VCaP (cell line): ENCODE measurements around the gene GRPEL2.

Experiments used
- H3K27ac ChIP-seq: fragments of 450-650 bp; 2 replicates; pipeline ENCODE4 v1.5.1; 2017
- TF ChIP-seq, protein P1 (sequence below): fragments of 450-650 bp; conservative IDR thresholded peaks from 2 replicates; pipeline ENCODE4 v1.5.1; 2017; ENCODE audit warnings: mild to moderate bottlenecking, moderate library complexity

The GRPEL2 gene

DNA sequence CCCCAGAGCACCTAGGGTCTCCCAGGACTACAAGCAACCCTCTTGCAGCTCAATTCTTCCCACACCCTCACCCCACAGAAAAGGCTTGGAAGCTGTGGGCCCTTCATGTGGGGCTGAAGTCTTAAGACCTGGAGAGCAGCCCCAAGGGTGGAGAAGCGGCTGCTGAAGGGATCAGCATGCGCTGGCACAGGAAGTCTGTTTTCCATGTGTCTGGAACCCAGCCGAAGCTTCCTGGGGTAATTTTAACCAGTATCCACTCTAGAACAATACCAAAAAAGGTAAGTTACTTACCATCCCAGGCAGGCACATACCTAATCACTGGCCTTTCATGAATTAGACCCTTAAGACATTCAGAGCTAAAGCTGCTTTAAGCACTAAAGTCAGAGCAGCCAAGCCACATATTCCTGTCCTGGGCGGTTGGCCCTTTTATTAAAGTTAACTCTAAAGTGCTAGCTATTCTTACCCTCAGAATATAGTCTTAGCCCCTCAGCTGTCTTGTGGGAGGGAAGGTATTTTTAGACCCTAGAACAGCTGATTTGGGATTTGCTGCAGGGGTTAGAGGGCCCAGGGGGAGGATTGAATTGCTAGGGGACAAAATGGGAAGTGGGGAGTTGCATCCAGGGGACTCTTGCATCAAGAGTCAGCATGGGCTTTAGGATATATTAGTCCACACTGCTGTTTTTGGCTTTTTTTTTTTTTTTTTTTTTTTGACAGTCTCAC, 26.9 kb downstream of the GRPEL2 start:
- TF ChIP-seq, protein P1, sequence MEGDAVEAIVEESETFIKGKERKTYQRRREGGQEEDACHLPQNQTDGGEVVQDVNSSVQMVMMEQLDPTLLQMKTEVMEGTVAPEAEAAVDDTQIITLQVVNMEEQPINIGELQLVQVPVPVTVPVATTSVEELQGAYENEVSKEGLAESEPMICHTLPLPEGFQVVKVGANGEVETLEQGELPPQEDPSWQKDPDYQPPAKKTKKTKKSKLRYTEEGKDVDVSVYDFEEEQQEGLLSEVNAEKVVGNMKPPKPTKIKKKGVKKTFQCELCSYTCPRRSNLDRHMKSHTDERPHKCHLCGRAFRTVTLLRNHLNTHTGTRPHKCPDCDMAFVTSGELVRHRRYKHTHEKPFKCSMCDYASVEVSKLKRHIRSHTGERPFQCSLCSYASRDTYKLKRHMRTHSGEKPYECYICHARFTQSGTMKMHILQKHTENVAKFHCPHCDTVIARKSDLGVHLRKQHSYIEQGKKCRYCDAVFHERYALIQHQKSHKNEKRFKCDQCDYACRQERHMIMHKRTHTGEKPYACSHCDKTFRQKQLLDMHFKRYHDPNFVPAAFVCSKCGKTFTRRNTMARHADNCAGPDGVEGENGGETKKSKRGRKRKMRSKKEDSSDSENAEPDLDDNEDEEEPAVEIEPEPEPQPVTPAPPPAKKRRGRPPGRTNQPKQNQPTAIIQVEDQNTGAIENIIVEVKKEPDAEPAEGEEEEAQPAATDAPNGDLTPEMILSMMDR: no peak
- no peak overlapping the region for H3K27ac ChIP-seq

DNA sequence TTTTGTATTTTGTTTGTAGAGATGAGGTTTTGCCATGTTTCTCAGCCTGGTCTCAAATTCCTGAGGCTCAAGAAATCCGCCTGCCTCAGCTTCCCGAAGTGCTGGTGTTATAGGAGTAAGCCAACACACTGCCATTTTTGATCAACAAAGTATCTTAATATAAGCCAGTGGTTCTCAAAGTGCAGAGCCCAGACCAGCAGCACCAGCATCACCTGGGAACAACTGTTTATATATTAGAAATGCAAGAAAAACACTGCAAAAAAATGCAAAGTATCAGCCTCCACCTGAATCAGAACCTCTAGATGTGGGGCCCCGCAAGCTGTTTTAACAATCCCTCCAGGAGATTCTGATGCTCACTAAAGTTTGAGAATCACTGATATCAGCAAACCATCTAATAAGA, 27.6 kb downstream of the GRPEL2 start:
- H3K27ac ChIP-seq: no peak overlapping the region
- TF ChIP-seq, protein P1: no peak

DNA sequence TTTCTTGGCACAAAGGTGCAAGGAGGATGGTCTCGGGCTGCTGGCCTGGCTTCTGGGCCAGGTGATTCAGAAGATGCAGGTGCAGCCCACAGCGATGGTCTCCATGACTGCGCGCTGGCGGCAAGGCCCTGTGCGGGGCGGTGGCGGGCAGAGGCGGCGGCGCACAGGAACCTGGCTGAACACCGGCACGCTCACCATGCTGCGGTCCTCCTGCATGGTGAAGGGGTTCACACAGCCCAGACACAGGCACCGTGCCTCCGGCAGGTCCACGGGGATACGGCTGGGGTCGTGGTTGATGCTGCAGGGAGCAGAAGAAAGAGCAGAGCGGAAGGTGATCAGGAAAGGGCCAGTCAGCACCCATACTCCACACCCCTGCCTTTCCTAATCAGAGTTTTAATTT, 29.0 kb downstream of the GRPEL2 start:
- H3K27ac ChIP-seq: no peak overlapping the region
- TF ChIP-seq, protein P1: no peak

DNA sequence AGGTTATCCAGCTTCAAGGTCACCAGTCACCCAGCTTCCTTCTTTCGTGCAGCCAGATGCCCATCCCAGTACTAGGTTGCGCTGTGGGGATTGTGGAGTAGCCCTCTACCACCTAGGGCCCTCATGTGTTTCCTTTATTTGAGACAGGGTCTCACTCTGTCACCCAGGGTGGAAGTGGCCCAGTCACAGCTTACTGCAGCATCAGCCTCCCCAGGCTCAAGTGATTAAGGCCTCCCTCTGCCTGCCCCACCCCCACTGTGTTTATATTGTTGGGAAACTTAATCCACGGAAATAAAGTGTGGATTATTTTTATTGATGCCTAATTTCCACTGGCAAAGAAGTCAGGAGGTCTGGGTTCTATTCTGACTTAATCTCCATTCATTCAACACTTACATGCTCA, 29.5 kb downstream of the GRPEL2 start:
- no peak overlapping the region for H3K27ac ChIP-seq
- TF ChIP-seq, protein P1: no peak

DNA sequence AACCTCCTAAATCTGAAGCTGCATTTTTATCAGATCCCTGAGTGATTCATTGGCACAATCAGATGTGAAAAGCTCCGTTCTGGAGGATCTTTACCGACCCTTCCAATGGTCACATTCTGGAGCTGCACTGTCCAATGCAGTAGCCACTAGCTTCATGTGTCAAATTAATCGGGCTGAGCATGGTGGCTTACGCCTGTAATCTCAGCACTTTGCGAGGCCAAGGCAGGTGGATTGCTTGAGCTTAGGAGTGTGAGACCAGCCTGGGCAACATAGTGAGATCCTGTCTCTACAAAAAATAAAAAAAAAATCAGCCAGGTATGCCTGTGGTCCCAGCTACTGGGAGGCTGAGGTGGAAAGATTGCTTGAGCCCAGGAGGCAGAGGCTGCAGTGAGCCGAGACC, 30.1 kb downstream of the GRPEL2 start:
- TF ChIP-seq, protein P1: no peak
- H3K27ac ChIP-seq: no peak overlapping the region

DNA sequence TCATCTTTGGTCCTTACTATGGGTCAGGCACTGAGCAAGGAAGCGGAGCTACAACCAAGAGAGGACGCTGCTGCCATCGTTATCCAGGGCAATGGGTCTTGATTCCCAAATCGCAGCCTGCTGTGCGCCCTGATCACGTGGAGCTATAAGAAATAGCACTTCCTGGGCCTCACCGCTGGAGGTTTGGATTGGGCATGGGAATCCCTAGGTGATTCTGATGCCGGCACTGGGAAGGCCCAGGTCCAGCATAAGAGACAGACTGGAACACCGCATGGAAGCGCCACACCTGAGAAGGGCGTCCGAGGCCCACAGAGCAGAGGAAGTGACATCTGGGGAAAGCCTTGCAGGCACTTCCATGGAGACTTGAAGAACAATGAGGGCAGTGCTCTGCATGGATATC, 30.8 kb downstream of the GRPEL2 start:
- H3K27ac ChIP-seq: no peak overlapping the region
- TF ChIP-seq, protein P1: no peak

DNA sequence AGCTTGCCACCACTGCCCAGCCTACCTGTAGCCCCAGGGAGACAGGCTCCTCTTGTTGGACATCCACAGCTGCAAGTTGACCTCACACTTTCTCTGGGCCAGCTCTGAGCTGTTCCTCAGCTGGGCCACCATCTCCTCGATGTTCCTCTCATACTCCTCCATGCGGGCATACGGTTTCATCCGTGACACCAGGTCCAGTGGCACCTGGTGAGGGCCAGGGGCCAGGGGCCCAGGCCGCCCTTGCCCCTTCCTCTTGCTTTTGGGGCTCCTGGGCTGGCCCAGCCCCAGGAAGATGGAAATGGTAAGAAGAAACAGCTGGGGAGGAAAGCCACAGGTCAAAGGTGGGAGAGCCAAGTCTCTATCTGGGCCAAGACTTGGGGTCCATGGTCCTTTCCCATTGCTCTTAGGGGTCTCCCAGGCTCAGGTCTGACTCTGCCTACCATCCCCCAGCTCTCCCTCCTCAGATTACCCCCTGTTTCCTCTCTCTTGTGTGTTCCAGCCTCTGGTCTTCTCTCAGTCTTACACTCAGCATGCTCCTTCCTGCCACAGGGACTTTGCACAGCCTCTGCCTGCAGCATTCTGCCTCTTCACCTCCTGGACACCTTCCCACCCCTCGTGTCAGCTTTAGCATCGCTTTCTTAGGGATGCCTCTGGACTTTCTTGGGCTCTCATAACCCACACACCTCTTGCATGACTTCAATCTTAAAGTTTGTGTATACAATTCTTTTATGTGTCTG, 31.6 kb downstream of the GRPEL2 start:
- TF ChIP-seq, protein P1: no peak
- H3K27ac ChIP-seq: no peak overlapping the region
